Bronchial epithelial cell (primary cell): ENCODE measurements around the gene OR5A1. TPM values are rescaled to one million over a fixed set of nuclear protein-coding genes. Genes with fewer than 3 reads are reported as not detected.

Experiments used
- DNase-seq: peaks from one replicate; pipeline ENCODE4 v3.0.0-alpha.2; 2010; ENCODE audit warnings: low read depth
- FAIRE-seq: peaks from 2 replicates; lab custom pipeline; 2011; peaks lifted over from hg19 to GRCh38; lab: Jason Lieb, UNC
- H3K27me3 ChIP-seq: 2 replicates; pipeline ENCODE4 v1.5.1; 2011; ENCODE audit warnings: low read length; ENCODE audit not compliant: control insufficient read depth, insufficient read depth
- H3K36me3 ChIP-seq: 2 replicates; pipeline ENCODE4 v1.5.1; 2011; ENCODE audit warnings: low read length; ENCODE audit not compliant: control insufficient read depth, insufficient read depth
- H3K4me3 ChIP-seq: 2 replicates; pipeline ENCODE4 v1.5.1; 2011; ENCODE audit warnings: mild to moderate bottlenecking, low read depth, low read length, control low read depth
- total RNA-seq: library from RNA; depleted of rRNA; stranded (reverse); fragments of >200 nt; gene quantifications from 2 replicates; pipeline ENCODE4 v1.2.1, GENCODE V29; 2014
- TF ChIP-seq, protein P1 (sequence below): IDR thresholded peaks from 2 replicates; pipeline ENCODE4 v1.5.1; 2011; ENCODE audit warnings: mild to moderate bottlenecking, moderate library complexity, low read length, control low read depth, inconsistent platforms; ENCODE audit not compliant: insufficient read depth, severe bottlenecking

Gene OR5A1
- total RNA-seq, 1 donor from 2014 or later, result not detected

DNA sequence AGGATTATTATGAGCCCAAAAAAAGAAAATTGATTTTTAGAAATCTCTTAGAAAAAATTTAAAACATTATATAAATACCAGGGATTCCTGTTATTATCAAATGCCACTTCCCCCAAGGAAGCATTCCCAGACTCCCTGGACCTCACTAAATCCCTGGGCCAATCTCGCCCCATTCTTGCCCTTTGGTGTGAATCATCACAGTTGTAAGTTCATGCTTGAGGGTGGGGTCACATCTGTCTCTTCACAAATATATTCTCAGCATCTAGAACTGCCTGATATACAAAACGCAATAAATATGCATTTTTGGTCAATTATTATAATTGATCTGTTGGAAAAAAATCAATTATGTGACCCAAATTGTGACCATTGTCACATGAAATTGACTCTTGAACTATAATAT lies 12.2 kb downstream of the OR5A1 start:
- no peak overlapping the region for H3K4me3 ChIP-seq
- H3K27me3 ChIP-seq, result no peaks in the 10 kb centered on the region
- FAIRE-seq (no peak), DNase-seq (no peak)
- TF ChIP-seq, protein P1, sequence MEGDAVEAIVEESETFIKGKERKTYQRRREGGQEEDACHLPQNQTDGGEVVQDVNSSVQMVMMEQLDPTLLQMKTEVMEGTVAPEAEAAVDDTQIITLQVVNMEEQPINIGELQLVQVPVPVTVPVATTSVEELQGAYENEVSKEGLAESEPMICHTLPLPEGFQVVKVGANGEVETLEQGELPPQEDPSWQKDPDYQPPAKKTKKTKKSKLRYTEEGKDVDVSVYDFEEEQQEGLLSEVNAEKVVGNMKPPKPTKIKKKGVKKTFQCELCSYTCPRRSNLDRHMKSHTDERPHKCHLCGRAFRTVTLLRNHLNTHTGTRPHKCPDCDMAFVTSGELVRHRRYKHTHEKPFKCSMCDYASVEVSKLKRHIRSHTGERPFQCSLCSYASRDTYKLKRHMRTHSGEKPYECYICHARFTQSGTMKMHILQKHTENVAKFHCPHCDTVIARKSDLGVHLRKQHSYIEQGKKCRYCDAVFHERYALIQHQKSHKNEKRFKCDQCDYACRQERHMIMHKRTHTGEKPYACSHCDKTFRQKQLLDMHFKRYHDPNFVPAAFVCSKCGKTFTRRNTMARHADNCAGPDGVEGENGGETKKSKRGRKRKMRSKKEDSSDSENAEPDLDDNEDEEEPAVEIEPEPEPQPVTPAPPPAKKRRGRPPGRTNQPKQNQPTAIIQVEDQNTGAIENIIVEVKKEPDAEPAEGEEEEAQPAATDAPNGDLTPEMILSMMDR, result no peak
- no peaks in the 10 kb centered on the region for H3K36me3 ChIP-seq

DNA sequence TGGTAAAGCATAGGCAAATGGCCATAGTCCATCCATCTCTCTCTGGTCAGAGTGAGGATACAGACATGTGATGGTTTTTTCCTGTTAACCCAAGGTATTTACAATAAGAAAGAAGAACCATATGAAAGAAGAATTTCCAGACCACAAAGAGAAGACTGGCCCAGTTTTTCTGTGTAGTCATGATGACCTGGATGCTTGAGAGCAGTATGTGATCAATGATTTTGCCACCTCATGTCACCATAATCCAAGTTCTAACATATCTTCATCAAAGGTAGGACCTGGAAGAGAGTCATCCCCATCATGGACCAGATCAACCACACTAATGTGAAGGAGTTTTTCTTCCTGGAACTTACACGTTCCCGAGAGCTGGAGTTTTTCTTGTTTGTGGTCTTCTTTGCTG lies 20.4 kb downstream of the OR5A1 start, which contains the start of gene OR4D6:
TSS of gene OR4D6 (plus strand) at position 301 of the 400 bp plus-strand sequence. CDS start at position 301, 0 bp downstream.
- Histone ChIP-seq H3K4me3 (no peak within 1 kb of the TSS), H3K36me3 (no peaks in the 10 kb centered on the region), H3K27me3 (no peaks in the 10 kb centered on the region)
- DNase-seq, result no peak
- FAIRE-seq, result peak; percentile 52
- TF ChIP-seq, protein P1, result no peak

DNA sequence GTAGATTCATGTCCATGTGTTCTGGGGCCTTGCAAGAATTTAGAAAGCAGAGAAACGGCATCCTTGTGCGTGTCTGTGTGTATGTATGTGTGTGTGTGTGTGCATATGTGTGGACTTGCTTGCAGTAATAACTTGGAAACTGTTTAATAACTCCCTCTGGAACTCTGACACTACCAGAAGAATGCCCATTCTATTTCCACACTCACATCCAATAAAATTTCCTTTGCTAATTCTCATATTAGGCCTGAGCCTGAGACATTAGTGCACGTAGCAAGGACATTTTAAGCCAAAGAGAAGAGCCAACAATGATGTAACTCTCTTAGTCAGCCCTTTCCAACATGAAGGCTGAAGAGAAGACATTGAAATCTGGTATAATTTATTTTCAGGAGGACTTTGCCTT lies 23.6 kb downstream of the OR5A1 start:
- FAIRE-seq (no peak), DNase-seq (no peak)
- TF ChIP-seq, protein P1, result no peak
- Histone ChIP-seq H3K4me3 (no peak overlapping the region), H3K36me3 (no peaks in the 10 kb centered on the region), H3K27me3 (no peaks in the 10 kb centered on the region)

DNA sequence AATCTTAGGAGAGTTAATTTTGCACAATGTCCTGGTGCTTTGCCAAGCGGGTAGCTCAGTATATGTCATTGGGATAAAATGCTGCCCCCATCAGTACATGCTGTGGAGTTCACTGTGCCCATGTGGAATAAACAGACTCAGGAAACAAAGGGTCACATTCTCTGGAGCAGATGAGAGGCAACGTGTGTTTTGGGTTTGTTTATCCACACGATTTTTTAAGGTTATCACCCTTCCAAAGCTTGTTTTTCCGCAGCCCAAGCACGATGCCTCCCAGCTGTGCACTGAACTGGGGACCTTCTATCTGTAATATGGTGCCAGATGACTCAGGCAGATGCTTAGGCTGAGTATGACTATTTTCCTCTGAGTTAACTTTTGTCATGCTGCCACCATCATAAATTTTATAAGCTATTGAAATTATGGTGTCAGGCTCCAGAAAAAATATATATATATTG lies 26.9 kb downstream of the OR5A1 start:
- Histone ChIP-seq H3K27me3 (no peaks in the 10 kb centered on the region), H3K36me3 (no peaks in the 10 kb centered on the region), H3K4me3 (no peak overlapping the region)
- TF ChIP-seq, protein P1, result no peak
- no peak for DNase-seq
- no peak for FAIRE-seq

DNA sequence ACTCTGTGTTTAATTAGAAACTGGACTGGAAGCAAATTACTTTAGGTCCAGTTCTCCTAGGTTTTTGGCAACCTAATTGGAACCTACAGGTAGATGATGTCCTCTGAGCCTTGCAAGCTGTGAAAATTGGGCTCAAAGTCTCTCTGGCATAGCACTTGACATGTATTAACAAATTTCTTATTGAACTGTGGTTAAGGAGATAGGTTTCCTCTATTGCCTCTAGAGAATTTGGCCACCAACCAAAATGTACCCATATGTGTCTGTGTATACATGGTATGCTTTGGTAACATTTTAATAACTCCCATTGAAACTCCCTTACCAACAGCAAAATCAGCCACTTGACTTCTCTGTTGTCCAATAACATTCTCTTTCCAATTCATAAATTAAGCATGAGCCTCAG lies 36.7 kb downstream of the OR5A1 start, which contains the start of gene OR4D10:
TSS of gene OR4D10 (plus strand) at position 301 of the 400 bp plus-strand sequence. CDS start 4,115 bp downstream, outside the sequence.
- FAIRE-seq (no peak), DNase-seq (no peak)
- Histone ChIP-seq H3K27me3 (no peaks in the 10 kb centered on the region), H3K4me3 (no peak within 1 kb of the TSS), H3K36me3 (no peaks in the 10 kb centered on the region)
- TF ChIP-seq, protein P1, result no peak

DNA sequence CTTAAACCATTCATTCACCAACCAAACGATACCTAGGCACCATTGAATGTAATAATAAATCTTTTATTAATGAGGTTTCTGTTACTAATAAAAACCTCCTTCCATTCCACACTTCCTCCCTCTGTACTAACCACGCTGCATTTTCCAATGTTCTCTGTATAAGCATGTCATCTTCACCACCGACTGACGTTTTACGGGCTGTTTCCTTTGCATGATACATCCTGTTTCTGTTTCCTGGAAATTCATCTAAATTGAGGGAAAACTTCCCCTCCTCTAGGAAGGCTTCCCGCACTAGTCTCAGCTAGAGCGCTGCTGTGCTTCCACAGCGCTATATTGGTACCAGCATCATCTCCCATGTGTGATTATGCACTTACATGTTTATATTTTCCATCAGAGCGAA lies 38.9 kb downstream of the OR5A1 start:
- Histone ChIP-seq H3K36me3 (no peaks in the 10 kb centered on the region), H3K27me3 (no peaks in the 10 kb centered on the region), H3K4me3 (no peak overlapping the region)
- DNase-seq (no peak), FAIRE-seq (no peak)
- TF ChIP-seq, protein P1, result no peak
